ENCODE results near the gene CTTNBP2. TPM values are rescaled to one million over a fixed set of nuclear protein-coding genes. Genes with fewer than 3 reads are reported as not detected.

Gene CTTNBP2
- total RNA-seq = 25.0 TPM

GRCh38 chr7:117873310-117874190, at the start of gene CTTNBP2:
Gene CTTNBP2 (minus strand): TSS chr7:117873441. CDS start chr7:117873415, 26 bp downstream.
- H3K27me3 ChIP-seq = no peaks in the 10 kb centered on the region
- no peaks in the 10 kb centered on the region for H3K4me1 ChIP-seq
- TF ChIP-seq POLR2A (IDR thresholded peaks at IDR 0.05) (no peak), POLR2AphosphoS5 (IDR thresholded peaks at IDR 0.05; ENCODE audit: insufficient read depth in 1 of 2, low read depth in 1 of 2) (no peak), CTCF (IDR thresholded peaks at IDR 0.05) (no peak)
- no peak for DNase-seq (ENCODE audit: extremely low spot score in 2 of 2)
- H3K4me3 ChIP-seq = peak within 1 kb of the TSS; percentile 67 to 68
- H3K27ac ChIP-seq = peak within 1 kb of the TSS; percentile 83
- no peaks in the 10 kb centered on the region for H3K9me3 ChIP-seq
- no peaks in the 10 kb centered on the region for H3K36me3 ChIP-seq
- intact Hi-C loops (cut with DNase I) = no loop called here

- Histone ChIP-seq H3K27ac (no peak overlapping the region), H3K9me3 (no peaks in the 10 kb centered on the region), H3K36me3 (no peaks in the 10 kb centered on the region), H3K4me1 (no peaks in the 10 kb centered on the region), H3K4me3 (no peak overlapping the region), H3K27me3 (no peaks in the 10 kb centered on the region)
- no peak for TF ChIP-seq POLR2A (IDR thresholded peaks at IDR 0.05)
- no peak for TF ChIP-seq POLR2AphosphoS5 (IDR thresholded peaks at IDR 0.05; ENCODE audit: insufficient read depth in 1 of 2, low read depth in 1 of 2)
- no peak for TF ChIP-seq CTCF (IDR thresholded peaks at IDR 0.05)
- no peak for DNase-seq (ENCODE audit: extremely low spot score in 2 of 2)
- intact Hi-C loops (cut with DNase I) = no loop called here
Measured at GRCh38 chr7:117916309-117916708, 43.1 kb upstream of the CTTNBP2 start.

GRCh38 chr7:117912421-117912820, 39.2 kb upstream of the CTTNBP2 start:
- TF ChIP-seq CTCF (IDR thresholded peaks at IDR 0.05) (no peak), POLR2AphosphoS5 (IDR thresholded peaks at IDR 0.05; ENCODE audit: insufficient read depth in 1 of 2, low read depth in 1 of 2) (no peak), POLR2A (IDR thresholded peaks at IDR 0.05) (no peak)
- DNase-seq (ENCODE audit: extremely low spot score in 2 of 2) = no peak
- H3K27me3 ChIP-seq = no peaks in the 10 kb centered on the region
- H3K4me3 ChIP-seq = no peak overlapping the region
- no peaks in the 10 kb centered on the region for H3K36me3 ChIP-seq
- H3K27ac ChIP-seq = no peak overlapping the region
- intact Hi-C loops (cut with DNase I) = no loop called here
- H3K4me1 ChIP-seq = no peaks in the 10 kb centered on the region
- H3K9me3 ChIP-seq = no peaks in the 10 kb centered on the region

- no peaks in the 10 kb centered on the region for H3K9me3 ChIP-seq
- no peak for DNase-seq (ENCODE audit: extremely low spot score in 2 of 2)
- no peaks in the 10 kb centered on the region for H3K36me3 ChIP-seq
- intact Hi-C loops (cut with DNase I) = no loop called here
- H3K4me1 ChIP-seq = no peaks in the 10 kb centered on the region
- no peak overlapping the region for H3K4me3 ChIP-seq
- TF ChIP-seq CTCF (IDR thresholded peaks at IDR 0.05) (no peak), POLR2AphosphoS5 (IDR thresholded peaks at IDR 0.05; ENCODE audit: insufficient read depth in 1 of 2, low read depth in 1 of 2) (no peak), POLR2A (IDR thresholded peaks at IDR 0.05) (no peak)
- no peaks in the 10 kb centered on the region for H3K27me3 ChIP-seq
- no peak overlapping the region for H3K27ac ChIP-seq
Measured at GRCh38 chr7:117908031-117908795, 35.0 kb upstream of the CTTNBP2 start.
